HepG2 (cell line): ENCODE data around the gene TWNK. TPM values are rescaled to one million over a fixed set of nuclear protein-coding genes. Genes with fewer than 3 reads are reported as not detected.

Experiments used
- BRF2 ChIP-seq: sonication (generic); formaldehyde crosslinking; IDR thresholded peaks from 2 replicates; pipeline ENCODE4 v1.8.1; 2022; ENCODE audit warnings: mild to moderate bottlenecking, missing genetic modification reagents
- FOXO1 ChIP-seq: sonication (generic); formaldehyde crosslinking; IDR thresholded peaks from 2 replicates; pipeline ENCODE4 v1.4.0; 2020; ENCODE audit warnings: missing genetic modification reagents
- MAZ ChIP-seq, 2 experiments: sonication (generic) in 1 of 2; formaldehyde crosslinking in 1 of 2; IDR thresholded peaks; 2 replicates each; pipeline versions ENCODE4 v1.5.0 to v1.6.1; 2012 to 2020; ENCODE audit warnings: low read depth in 2 of 2, mild to moderate bottlenecking in 2 of 2, borderline replicate concordance in 1 of 2, improper control_type of control experiment in 1 of 2, low read length in 1 of 2, missing genetic modification reagents in 1 of 2, moderate library complexity in 1 of 2
- MTF1 ChIP-seq: sonication (generic); formaldehyde crosslinking; IDR thresholded peaks from 2 replicates; pipeline ENCODE4 v1.5.0; 2020; ENCODE audit warnings: missing genetic modification reagents
- RAD51 ChIP-seq: fragments of 450-650 bp; IDR thresholded peaks from 2 replicates; pipeline ENCODE4 v1.6.1; 2016; ENCODE audit warnings: borderline replicate concordance
- RORA ChIP-seq: sonication (generic); formaldehyde crosslinking; IDR thresholded peaks from 2 replicates; pipeline ENCODE4 v1.5.0; 2020; ENCODE audit warnings: mild to moderate bottlenecking, missing genetic modification reagents, moderate library complexity
- SETDB1 ChIP-seq: sonication (generic); formaldehyde crosslinking; IDR thresholded peaks from 2 replicates; pipeline ENCODE4 v1.5.1; 2020; ENCODE audit warnings: missing genetic modification reagents, mild to moderate bottlenecking, borderline replicate concordance
- YY1 ChIP-seq: IDR thresholded peaks from 2 replicates; pipeline ENCODE4 v1.6.1; 2011; ENCODE audit warnings: low read length, low read depth, moderate library complexity, mild to moderate bottlenecking; ENCODE audit not compliant: insufficient read depth, insufficient replicate concordance
- ZBTB14 ChIP-seq: sonication (generic); formaldehyde crosslinking; IDR thresholded peaks from 2 replicates; pipeline ENCODE4 v1.4.0; 2020; ENCODE audit warnings: missing genetic modification reagents
- ZBTB40 ChIP-seq, 2 experiments: fragments of 450-650 bp in 1 of 2; sonication (generic) in 1 of 2; formaldehyde crosslinking in 1 of 2; IDR thresholded peaks; 2 replicates each; pipeline versions ENCODE4 v1.6.1 to v1.8.0; 2016 to 2022; ENCODE audit warnings: antibody characterized with exemption in 1 of 2, mild to moderate bottlenecking in 1 of 2, missing genetic modification reagents in 1 of 2
- ZBTB42 ChIP-seq: sonication (generic); formaldehyde crosslinking; IDR thresholded peaks from 2 replicates; pipeline ENCODE4 v1.5.0; 2020; ENCODE audit warnings: mild to moderate bottlenecking, missing genetic modification reagents
- ZFP36 ChIP-seq: fragments of 150-350 bp; IDR thresholded peaks from 2 replicates; pipeline ENCODE4 v1.6.1; 2018; ENCODE audit warnings: borderline replicate concordance, low read length, low read depth; ENCODE audit not compliant: partially characterized antibody
- ZNF256 ChIP-seq: sonication (generic); formaldehyde crosslinking; conservative IDR thresholded peaks from 2 replicates; pipeline ENCODE4 v1.4.0; 2020; ENCODE audit warnings: missing genetic modification reagents
- ZNF605 ChIP-seq: sonication (generic); formaldehyde crosslinking; IDR thresholded peaks from 2 replicates; pipeline ENCODE4 v1.8.0; 2022; ENCODE audit warnings: mild to moderate bottlenecking, missing genetic modification reagents
- ZNF737 ChIP-seq: sonication (generic); formaldehyde crosslinking; IDR thresholded peaks from 2 replicates; pipeline ENCODE4 v1.5.0; 2020; ENCODE audit warnings: missing genetic modification reagents, mild to moderate bottlenecking, borderline replicate concordance
- polyA plus RNA-seq, 8 experiments: library from polyadenylated mRNA; depleted of rRNA in 3 of 8; stranded (reverse) in 7 of 8; unstranded in 1 of 8; fragments of >200 nt; fragmentation: Illumina TruSeq in 4 of 8; extraction: Trizol in 4 of 8; gene quantifications; 2 replicates each; pipeline versions ENCODE4 v1.2.1 to v1.2.3, GENCODE V29; 2011 to 2016; ENCODE audit warnings: low read depth in 4 of 8, missing spikeins in 1 of 8, mixed read lengths in 1 of 8; ENCODE audit not compliant: insufficient read depth in 1 of 8
- total RNA-seq, 5 experiments: library from RNA; depleted of rRNA; stranded (reverse); fragments of >200 nt; fragmentation: Illumina TruSeq; extraction: Trizol; gene quantifications; 2 replicates each; pipeline ENCODE4 v1.2.3, GENCODE V29; 2016; ENCODE audit warnings: low read depth in 1 of 5

TWNK gene
- total and polyA plus RNA-seq, 2 of the 13 experiments (the other 11 are each of a cell fraction or from before 2014, with no cell fraction given), result 10.7 to 16.5 TPM

GRCh38 chr10:100998991-100999741, 11.8 kb downstream of the TWNK start (continued):
- no peak for TF ChIP-seq ZBTB40 (IDR thresholded peaks at IDR 0.05)
- TF ChIP-seq ZBTB40 (CRISPR knock-in tag; IDR thresholded peaks at IDR 0.05), result peak; percentile 29; the same call in 1 of the 2 replicates
- TF ChIP-seq BRF2, result 0 out of 2 replicates have a peak, but pooled peaks have one; percentile 56
- peak; percentile 66 for TF ChIP-seq YY1
- 0 out of 2 replicates have a peak, but pooled peaks have one; percentile 44 for TF ChIP-seq ZBTB42
- no peak; the same call in 1 of the 2 replicates for TF ChIP-seq ZNF605
- TF ChIP-seq ZFP36, result no peak
- TF ChIP-seq RORA (CRISPR knock-in tag), result no peak
- no peak for TF ChIP-seq MTF1 (CRISPR knock-in tag)
- TF ChIP-seq MAZ (IDR thresholded peaks at IDR 0.05; ENCODE audit: borderline replicate concordance, low read depth, low read length), result peak; percentile 54; the same call in 1 of the 2 replicates
- TF ChIP-seq MAZ (CRISPR knock-in tag; IDR thresholded peaks at IDR 0.05; ENCODE audit: low read depth), result peak; percentile 74; the same call in 1 of the 2 replicates
- no peak for TF ChIP-seq ZNF737 (CRISPR knock-in tag)
- peak; percentile 49; the same call in 1 of the 2 replicates for TF ChIP-seq FOXO1 (CRISPR knock-in tag)
- no peak for TF ChIP-seq SETDB1 (CRISPR knock-in tag)
- 0 out of 2 replicates have a peak, but pooled peaks have one; percentile 20 for TF ChIP-seq ZNF256 (CRISPR knock-in tag)
- TF ChIP-seq RAD51, result no peak
- peak; percentile 86 for TF ChIP-seq ZBTB14 (CRISPR knock-in tag)
